ENCODE results near the gene RHOXF1.
"Not testable (repeated sequence)": the region's sequence is repeated elsewhere in the genome, so short reads cannot be mapped to it uniquely, and the experiment has no call there.

Gene RHOXF1

DNA sequence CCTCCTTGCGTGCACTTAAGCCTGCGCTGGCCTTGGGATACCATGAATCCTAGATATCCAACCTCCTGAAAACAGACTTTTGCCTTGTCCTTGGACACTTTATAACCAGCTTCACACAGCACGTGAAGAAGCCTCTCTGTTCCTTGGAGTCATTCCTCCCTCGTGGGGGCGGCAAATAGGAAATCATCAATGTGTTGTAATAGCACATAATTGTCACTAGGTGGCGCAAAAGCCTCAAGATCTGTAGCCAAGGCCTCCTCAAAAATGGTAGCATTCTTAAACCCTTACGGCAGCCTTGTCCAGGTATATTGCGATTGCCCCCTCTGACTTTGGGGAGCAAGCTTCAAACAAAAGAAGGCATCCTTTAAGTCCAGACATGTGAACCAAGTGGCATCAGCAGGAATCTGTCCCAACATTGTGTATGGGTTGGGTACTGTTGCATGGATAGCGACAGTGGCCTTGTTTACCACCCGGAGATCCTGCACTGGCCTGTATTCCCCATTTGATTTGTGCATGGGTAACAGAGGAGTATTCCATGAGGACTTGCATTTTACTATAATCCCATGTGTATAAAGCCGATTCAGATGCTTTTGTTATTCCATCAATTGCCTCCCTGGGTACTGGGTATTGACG lies 30.0 kb downstream of the RHOXF1 start:
- not testable (repeated sequence) for DNase-seq (ENCODE audit: low read depth)

DNA sequence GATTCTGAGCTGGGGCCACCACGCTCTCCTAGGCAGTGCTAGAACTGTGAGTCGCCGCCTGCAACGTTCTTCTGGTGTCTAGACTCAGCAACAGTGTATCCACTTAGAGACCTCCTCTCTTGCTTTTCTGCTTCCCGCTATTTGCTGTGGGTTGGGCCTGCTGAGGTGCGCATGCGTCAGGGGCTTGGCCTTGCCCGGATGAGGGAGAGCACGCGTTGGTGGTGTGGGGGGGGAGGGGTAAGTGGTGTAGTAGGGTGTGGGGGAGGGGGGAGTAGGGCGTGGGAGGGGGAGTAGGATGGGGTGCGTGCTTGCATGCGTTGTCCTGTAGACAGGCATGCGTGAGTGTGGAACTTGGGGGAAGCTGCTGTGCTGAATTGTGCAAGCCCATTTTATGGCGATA lies 38.1 kb downstream of the RHOXF1 start, which contains the start of gene RHOXF2B:
Gene RHOXF2B (minus strand): TSS at position 101 of the 400 bp plus-strand sequence. CDS start 138 bp downstream, outside the sequence.
- not testable (repeated sequence) for DNase-seq (ENCODE audit: low read depth)

DNA sequence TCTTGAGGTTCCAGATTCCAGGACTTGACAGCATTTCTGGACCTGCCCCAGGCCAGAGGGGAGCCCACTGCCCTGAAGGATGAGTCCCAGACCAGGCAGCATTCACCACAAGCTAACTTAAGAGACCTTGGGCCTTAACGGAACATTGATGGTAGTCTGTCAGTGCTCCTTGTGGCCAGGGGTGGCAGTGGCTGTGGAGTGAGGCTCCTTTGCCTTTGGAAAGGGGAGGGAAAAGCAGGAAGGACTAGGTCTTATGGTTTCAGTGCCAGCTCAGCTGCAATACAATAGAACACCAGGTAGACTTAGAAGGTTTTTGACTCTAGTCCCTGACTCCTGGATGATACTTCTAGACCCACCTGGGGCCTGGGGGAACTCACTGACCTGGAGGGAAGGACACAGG lies 49.5 kb downstream of the RHOXF1 start:
- DNase-seq (ENCODE audit: low read depth): not testable (repeated sequence)
